Activated CD8-positive, alpha-beta T cell treated with anti-CD3 and anti-CD28 coated beads for 36 hours (primary cell): ENCODE data around the gene SPART. TPM values are rescaled to one million over a fixed set of nuclear protein-coding genes. Genes with fewer than 3 reads are reported as not detected.

Experiments
- ATAC-seq: fragments of 200-7000 bp; cut with Tn5 transposase; one replicate; pipeline ENCODE4 v1.10.0; 2021; ENCODE audit warnings: mild to moderate bottlenecking, moderate library complexity
- CTCF ChIA-PET: fragments of 350-600 bp; sonication (Branson Sonifier 250); formaldehyde crosslinking; loops from one replicate; lab custom pipeline; 2021; ENCODE audit warnings: antibody characterized with exemption; lab: Charles Lee
- POLR2A ChIA-PET: fragments of 350-600 bp; sonication (Branson Sonifier 250); formaldehyde crosslinking; loops from one replicate; lab custom pipeline; 2021; ENCODE audit warnings: antibody characterized with exemption; lab: Charles Lee
- DNase-seq: peaks from one replicate; pipeline ENCODE4 v3.0.0-alpha.2; 2020
- H3K27ac Mint-ChIP-seq: one replicate; pipeline ENCODE4 v1.8.0; 2021; ENCODE audit warnings: mild to moderate bottlenecking, mixed read lengths
- H3K27me3 Mint-ChIP-seq: one replicate; pipeline ENCODE4 v1.8.0; 2021; ENCODE audit warnings: mixed read lengths
- H3K36me3 Mint-ChIP-seq: one replicate; pipeline ENCODE4 v1.8.0; 2021; ENCODE audit warnings: low read depth, mixed read lengths
- H3K4me1 Mint-ChIP-seq: one replicate; pipeline ENCODE4 v1.8.0; 2021; ENCODE audit warnings: low read depth, mixed read lengths
- H3K4me3 Mint-ChIP-seq: one replicate; pipeline ENCODE4 v1.8.0; 2021; ENCODE audit warnings: mild to moderate bottlenecking, moderate library complexity, mixed read lengths
- H3K9me3 Mint-ChIP-seq: one replicate; pipeline ENCODE4 v1.8.0; 2021; ENCODE audit warnings: mixed read lengths
- intact Hi-C: fragments of 100-400 bp; cut with micrococcal nuclease; formaldehyde crosslinking; loops from one replicate; pipeline ENCODE4 v1.10.0; 2022
- total RNA-seq, 2 experiments: library from RNA; stranded (reverse); gene quantifications; one replicate each; pipeline ENCODE4 v1.2.3, GENCODE V29; 2021
- TF ChIP-seq, protein P1 (sequence below): fragments of 200-600 bp; IDR thresholded peaks from one replicate; pipeline ENCODE4 v1.8.0; 2022; ENCODE audit warnings: antibody characterized with exemption, mild to moderate bottlenecking

The SPART gene
- total RNA-seq, 2 experiments from 2014 or later = 16.0 to 16.4 TPM

DNA sequence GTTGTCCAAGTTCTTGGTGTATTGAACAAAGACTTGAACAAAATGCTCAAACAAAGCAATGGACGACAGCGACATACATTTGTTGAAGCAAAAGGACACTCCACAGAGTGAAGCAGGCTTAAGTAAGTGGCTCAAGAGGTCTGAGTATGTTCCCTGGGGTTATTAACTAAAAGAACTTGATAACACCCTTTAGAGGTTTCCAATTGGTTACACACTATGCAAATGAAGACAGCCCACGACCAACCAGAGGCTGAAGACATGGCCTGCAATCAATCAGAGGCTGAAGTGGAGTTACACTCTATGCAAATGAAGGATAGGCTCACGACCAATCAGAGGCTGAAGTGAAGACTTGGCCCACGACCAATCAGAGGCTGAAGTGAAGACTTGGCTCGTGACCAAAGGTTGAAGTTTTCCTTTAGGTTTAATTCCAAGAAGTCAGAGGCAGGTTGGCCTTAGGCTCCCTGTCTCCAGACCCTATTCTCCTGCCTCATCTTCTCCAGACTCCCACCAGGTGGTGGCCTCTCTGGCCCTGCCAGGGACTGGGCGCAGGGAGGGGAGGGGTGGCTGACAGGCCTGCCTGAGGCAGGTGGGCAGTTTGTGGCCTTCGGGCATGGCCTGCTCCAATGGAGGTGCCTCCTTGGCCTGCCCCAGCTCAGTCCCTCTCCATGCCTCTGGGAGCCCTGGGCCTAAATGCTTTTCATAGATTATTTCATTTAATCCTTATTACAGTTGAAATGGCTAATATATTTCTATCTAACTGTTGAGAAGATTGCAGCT is 86.6 kb downstream of the SPART start:
- ChIA-PET POLR2A (no interaction called here), CTCF (no interaction called here)
- H3K36me3 Mint-ChIP-seq = no peaks in the 10 kb centered on the region
- no peak overlapping the region for H3K27ac Mint-ChIP-seq
- intact Hi-C loops = no loop called here
- no peaks in the 10 kb centered on the region for H3K4me1 Mint-ChIP-seq
- DNase-seq (no peak), ATAC-seq (no peak)
- TF ChIP-seq, protein P1, sequence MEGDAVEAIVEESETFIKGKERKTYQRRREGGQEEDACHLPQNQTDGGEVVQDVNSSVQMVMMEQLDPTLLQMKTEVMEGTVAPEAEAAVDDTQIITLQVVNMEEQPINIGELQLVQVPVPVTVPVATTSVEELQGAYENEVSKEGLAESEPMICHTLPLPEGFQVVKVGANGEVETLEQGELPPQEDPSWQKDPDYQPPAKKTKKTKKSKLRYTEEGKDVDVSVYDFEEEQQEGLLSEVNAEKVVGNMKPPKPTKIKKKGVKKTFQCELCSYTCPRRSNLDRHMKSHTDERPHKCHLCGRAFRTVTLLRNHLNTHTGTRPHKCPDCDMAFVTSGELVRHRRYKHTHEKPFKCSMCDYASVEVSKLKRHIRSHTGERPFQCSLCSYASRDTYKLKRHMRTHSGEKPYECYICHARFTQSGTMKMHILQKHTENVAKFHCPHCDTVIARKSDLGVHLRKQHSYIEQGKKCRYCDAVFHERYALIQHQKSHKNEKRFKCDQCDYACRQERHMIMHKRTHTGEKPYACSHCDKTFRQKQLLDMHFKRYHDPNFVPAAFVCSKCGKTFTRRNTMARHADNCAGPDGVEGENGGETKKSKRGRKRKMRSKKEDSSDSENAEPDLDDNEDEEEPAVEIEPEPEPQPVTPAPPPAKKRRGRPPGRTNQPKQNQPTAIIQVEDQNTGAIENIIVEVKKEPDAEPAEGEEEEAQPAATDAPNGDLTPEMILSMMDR = no peak
- H3K4me3 Mint-ChIP-seq = no peak overlapping the region
- no peaks in the 10 kb centered on the region for H3K9me3 Mint-ChIP-seq
- H3K27me3 Mint-ChIP-seq = no peaks in the 10 kb centered on the region

GRCh38 chr13:36258831-36259230 is 87.4 kb downstream of the SPART start:
- no peak overlapping the region for H3K4me3 Mint-ChIP-seq
- H3K4me1 Mint-ChIP-seq = no peaks in the 10 kb centered on the region
- ChIA-PET CTCF (no interaction called here), POLR2A (no interaction called here)
- intact Hi-C loops = no loop called here
- no peaks in the 10 kb centered on the region for H3K27me3 Mint-ChIP-seq
- H3K27ac Mint-ChIP-seq = no peak overlapping the region
- H3K9me3 Mint-ChIP-seq = no peaks in the 10 kb centered on the region
- DNase-seq (no peak), ATAC-seq (no peak)
- no peaks in the 10 kb centered on the region for H3K36me3 Mint-ChIP-seq
- TF ChIP-seq, protein P1 = no peak

Other genes starting within 250 kb of the SPART start
- not detected for gene DCLK1, start 215.0 kb downstream of the SPART start, total RNA-seq
- not detected for gene SOHLH2, start 131.8 kb downstream of the SPART start, total RNA-seq
- gene CCDC169, start 48.6 kb downstream of the SPART start, total RNA-seq = not detected
- not detected for gene CCNA1, start 86.1 kb upstream of the SPART start, total RNA-seq